Neuronal stem cell (in vitro differentiated cells): ENCODE measurements around the gene CFAP97D2.
A peak's percentile ranks its signal among the peaks of the same experiment; 100 is the strongest.
"Not testable (repeated sequence)": the region's sequence is repeated elsewhere in the genome, so short reads cannot be mapped to it uniquely, and the experiment has no call there.

Experiments
- DNase-seq: peaks from one replicate; pipeline ENCODE4 v3.0.0-alpha.2; 2013; ENCODE audit warnings: low spot score
- H2AFZ ChIP-seq: one replicate; pipeline ENCODE4 v1.6.1; 2013; ENCODE audit warnings: mild to moderate bottlenecking, low read length, inconsistent platforms
- H2AK5ac ChIP-seq: 2 replicates; pipeline ENCODE4 v1.6.1; 2013; ENCODE audit warnings: low read depth, mild to moderate bottlenecking, inconsistent platforms, low read length, moderate library complexity, mixed read lengths
- H2BK120ac ChIP-seq: 2 replicates; pipeline ENCODE4 v1.6.1; 2013; ENCODE audit warnings: low read depth, mild to moderate bottlenecking, inconsistent platforms, low read length, moderate library complexity, mixed read lengths
- H2BK12ac ChIP-seq: one replicate; pipeline ENCODE4 v1.6.1; 2013; ENCODE audit warnings: low read length, inconsistent platforms
- H2BK15ac ChIP-seq: 2 replicates; pipeline ENCODE4 v1.6.1; 2013; ENCODE audit warnings: mild to moderate bottlenecking, low read length, inconsistent platforms, mixed read lengths
- H2BK5ac ChIP-seq: one replicate; pipeline ENCODE4 v1.6.1; 2013; ENCODE audit warnings: inconsistent platforms, mild to moderate bottlenecking, low read length, moderate library complexity
- H3K14ac ChIP-seq: one replicate; pipeline ENCODE4 v1.6.1; 2013; ENCODE audit warnings: low read length, inconsistent platforms
- H3K18ac ChIP-seq: 2 replicates; pipeline ENCODE4 v1.6.1; 2013; ENCODE audit warnings: low read length, inconsistent platforms
- H3K23ac ChIP-seq: 2 replicates; pipeline ENCODE4 v1.6.1; 2013; ENCODE audit warnings: low read depth, mild to moderate bottlenecking, mixed read lengths, low read length, inconsistent platforms; ENCODE audit not compliant: poor library complexity
- H3K27ac ChIP-seq: replicated peaks from 3 replicates; pipeline ENCODE4 v1.5.1; 2013; ENCODE audit warnings: low read length, inconsistent platforms
- H3K27me3 ChIP-seq, 3 experiments: 2 replicates each; pipeline ENCODE4 v1.6.1; 2013; ENCODE audit warnings: low read length in 3 of 3, mild to moderate bottlenecking in 2 of 3, inconsistent platforms in 1 of 3, low read depth in 1 of 3, mixed read lengths in 1 of 3, moderate library complexity in 1 of 3; ENCODE audit not compliant: control insufficient read depth in 3 of 3, insufficient read depth in 3 of 3
- H3K36me3 ChIP-seq, 2 donors: replicated peaks in 1 of 2; 2 replicates each; pipeline ENCODE4 v1.6.1; 2013; ENCODE audit warnings: low read length in 2 of 2; ENCODE audit not compliant: control insufficient read depth in 2 of 2, insufficient read depth in 2 of 2
- H3K4ac ChIP-seq: 2 replicates; pipeline ENCODE4 v1.6.1; 2013; ENCODE audit warnings: inconsistent platforms, mild to moderate bottlenecking, low read length, moderate library complexity
- H3K4me1 ChIP-seq, 2 donors: 1 replicate in 1 of 2; 2 replicates in 1 of 2; pipeline ENCODE4 v1.6.1; 2013; ENCODE audit warnings: low read length in 2 of 2, low read depth in 1 of 2; ENCODE audit not compliant: control insufficient read depth in 2 of 2, insufficient read depth in 1 of 2
- H3K4me2 ChIP-seq: one replicate; pipeline ENCODE4 v1.6.1; 2013; ENCODE audit warnings: mild to moderate bottlenecking, low read length, inconsistent platforms; ENCODE audit not compliant: insufficient read depth, poor library complexity, severe bottlenecking
- H3K4me3 ChIP-seq, 2 donors: 2 replicates each; pipeline ENCODE4 v1.5.1; 2013; ENCODE audit warnings: low read length in 2 of 2, mild to moderate bottlenecking in 2 of 2, inconsistent platforms in 1 of 2, moderate library complexity in 1 of 2
- H3K79me1 ChIP-seq: one replicate; pipeline ENCODE4 v1.6.1; 2013; ENCODE audit warnings: low read depth, mild to moderate bottlenecking, inconsistent platforms, low read length, moderate library complexity
- H3K9ac ChIP-seq: one replicate; pipeline ENCODE4 v1.6.1; 2013; ENCODE audit warnings: mild to moderate bottlenecking, low read depth, low read length, inconsistent platforms; ENCODE audit not compliant: poor library complexity
- H3K9me3 ChIP-seq, 2 donors: replicated peaks in 1 of 2; 2 replicates each; pipeline versions ENCODE3 to v1.6.1; 2013; ENCODE audit warnings: low read length in 2 of 2, mild to moderate bottlenecking in 2 of 2, inconsistent platforms in 1 of 2, low read depth in 1 of 2, mixed read lengths in 1 of 2, moderate library complexity in 1 of 2; ENCODE audit not compliant: control insufficient read depth in 2 of 2, insufficient read depth in 1 of 2
- H4K8ac ChIP-seq: one replicate; pipeline ENCODE4 v1.6.1; 2013; ENCODE audit warnings: low read depth, mild to moderate bottlenecking, inconsistent platforms, low read length, moderate library complexity
- H4K91ac ChIP-seq: one replicate; pipeline ENCODE4 v1.6.1; 2013; ENCODE audit warnings: low read length, low read depth, mild to moderate bottlenecking, inconsistent platforms; ENCODE audit not compliant: poor library complexity
- WGBS, 2 donors: extraction: QIAGEN DNeasy Blood & Tissue Kit; methylation state at CpG; one replicate each; pipeline ENCODE4 v1.1.7; 2013; ENCODE audit warnings: missing lambda C conversion rate in 2 of 2, mixed read lengths in 1 of 2; ENCODE audit not compliant: insufficient read length in 2 of 2, insufficient replicate concordance in 1 of 2; ENCODE audit errors: extremely low coverage in 2 of 2; 5-methylcytosine and 5-hydroxymethylcytosine counted together

Gene CFAP97D2

GRCh38 chr13:114196629-114197028 is 17.6 kb downstream of the CFAP97D2 start:
- H4K8ac ChIP-seq = no peak overlapping the region
- H3K4me2 ChIP-seq = no peak overlapping the region
- H4K91ac ChIP-seq = no peak overlapping the region
- H2AFZ ChIP-seq = no peak overlapping the region
- no peak overlapping the region for H3K4ac ChIP-seq
- no peak overlapping the region for H3K14ac ChIP-seq
- DNase-seq = no peak
- no peak overlapping the region for H2BK12ac ChIP-seq
- no CpG with 5 or more reads among the region's 5 CpGs for WGBS, 2 donors
- peaks cover 4 to 6% of the 10 kb centered on the region in 2 donors for H3K9me3 ChIP-seq
- no peaks in the 10 kb centered on the region for H3K79me1 ChIP-seq
- no peaks in the 10 kb centered on the region for H3K4me1 ChIP-seq
- H3K23ac ChIP-seq = no peak overlapping the region
- H3K36me3 ChIP-seq = no peaks in the 10 kb centered on the region
- no peak overlapping the region for H2AK5ac ChIP-seq
- H3K27me3 ChIP-seq = peaks cover 0 to 9% (median 0%) of the 10 kb centered on the region in 3 experiments
- H3K27ac ChIP-seq = no peak overlapping the region
- H2BK15ac ChIP-seq = no peak overlapping the region
- no peak overlapping the region for H2BK120ac ChIP-seq
- no peak overlapping the region for H3K18ac ChIP-seq
- no peak overlapping the region for H3K9ac ChIP-seq
- no peak overlapping the region for H3K4me3 ChIP-seq
- no peak overlapping the region for H2BK5ac ChIP-seq

GRCh38 chr13:114198556-114198955 is 19.5 kb downstream of the CFAP97D2 start:
- Histone ChIP-seq H3K79me1 (no peaks in the 10 kb centered on the region), H3K4me2 (no peak overlapping the region), H2BK5ac (no peak overlapping the region), H3K14ac (no peak overlapping the region), H2BK12ac (no peak overlapping the region), H3K4me3 (no peak overlapping the region), H3K23ac (peak overlapping the region; percentile 19), H2BK120ac (no peak overlapping the region), H4K91ac (no peak overlapping the region), H3K9ac (peak overlapping the region; percentile 31), H3K4me1 (no peaks in the 10 kb centered on the region), H4K8ac (no peak overlapping the region), H3K27ac (no peak overlapping the region), H3K27me3 (peaks cover 0 to 9% (median 0%) of the 10 kb centered on the region in 3 experiments), H2AK5ac (no peak overlapping the region), H3K36me3 (no peaks in the 10 kb centered on the region), H3K4ac (no peak overlapping the region), H2AFZ (no peak overlapping the region), H3K18ac (no peak overlapping the region), H3K9me3 (peaks cover 6% of the 10 kb centered on the region in 2 donors), H2BK15ac (no peak overlapping the region)
- WGBS, 2 donors = no CpG with 5 or more reads among the region's 47 CpGs
- DNase-seq = no peak

- not testable (repeated sequence) for H3K4me1 ChIP-seq, H3K18ac ChIP-seq
- WGBS, 2 donors = no CpG with 5 or more reads among the region's 75 CpGs
Measured at GRCh38 chr13:114199526-114199925, 20.5 kb downstream of the CFAP97D2 start.

GRCh38 chr13:114199954-114200353 is 20.9 kb downstream of the CFAP97D2 start:
- Histone ChIP-seq H3K23ac (no peak overlapping the region), H3K27ac (no peak overlapping the region), H4K8ac (no peak overlapping the region), H3K27me3 (peaks cover 0 to 6% (median 0%) of the 10 kb centered on the region in 3 experiments), H3K18ac (no peak overlapping the region), H3K4me1 (no peaks in the 10 kb centered on the region), H2BK12ac (no peak overlapping the region), H3K9ac (no peak overlapping the region), H2BK15ac (no peak overlapping the region), H3K14ac (peak overlapping the region; percentile 75), H3K36me3 (no peaks in the 10 kb centered on the region), H2BK120ac (no peak overlapping the region), H3K4ac (no peak overlapping the region), H3K4me2 (no peak overlapping the region), H2BK5ac (no peak overlapping the region), H3K79me1 (no peaks in the 10 kb centered on the region), H3K9me3 (peaks cover 6% of the 10 kb centered on the region in 2 donors), H2AK5ac (no peak overlapping the region), H3K4me3 (no peak overlapping the region), H4K91ac (no peak overlapping the region), H2AFZ (no peak overlapping the region)
- no peak for DNase-seq
- WGBS, 2 donors = no CpG with 5 or more reads among the region's 42 CpGs

More at GRCh38 chr13:114199526-114199925, 20.5 kb downstream of the CFAP97D2 start:
- H3K4me2 ChIP-seq, H2AFZ ChIP-seq, H3K27me3 ChIP-seq, DNase-seq, H3K14ac ChIP-seq, H3K79me1 ChIP-seq, H4K91ac ChIP-seq, H3K4me3 ChIP-seq, H2BK5ac ChIP-seq, H3K23ac ChIP-seq, H3K4ac ChIP-seq, H3K9me3 ChIP-seq, H3K27ac ChIP-seq, H2BK120ac ChIP-seq, H2AK5ac ChIP-seq, H4K8ac ChIP-seq, H3K9ac ChIP-seq, H2BK15ac ChIP-seq, H2BK12ac ChIP-seq, H3K36me3 ChIP-seq: not testable (repeated sequence)
